Neural cell (in vitro differentiated cells): ENCODE measurements around the gene MEPCE. TPM values are rescaled to one million over a fixed set of nuclear protein-coding genes. Genes with fewer than 3 reads are reported as not detected.
"Not testable (repeated sequence)": the region's sequence is repeated elsewhere in the genome, so short reads cannot be mapped to it uniquely, and the experiment has no call there.

Source experiments
- H2AFZ ChIP-seq: fragments of 200-600, 300-800 bp; sonication (generic), shearing (Covaris generic); 2 replicates; pipeline ENCODE4 v1.6.0; 2014; ENCODE audit warnings: low read depth, mild to moderate bottlenecking, antibody characterized with exemption, low read length, moderate library complexity
- H3F3A ChIP-seq: fragments of 200-600 bp; shearing (Covaris generic); 2 replicates; pipeline ENCODE4 v1.6.1; 2016; ENCODE audit warnings: mild to moderate bottlenecking, moderate library complexity, mixed read lengths, antibody characterized with exemption, low read length; ENCODE audit not compliant: insufficient read depth, poor library complexity, severe bottlenecking
- H3K27ac ChIP-seq: fragments of 200-600, 300-800 bp; sonication (generic), shearing (Covaris generic); 2 replicates; pipeline ENCODE4 v1.5.1; 2014; ENCODE audit warnings: mild to moderate bottlenecking, low read length, moderate library complexity
- H3K27me3 ChIP-seq: fragments of 300-800, 200-600 bp; sonication (generic), shearing (Covaris generic); 2 replicates; pipeline ENCODE4 v1.6.0; 2014; ENCODE audit warnings: mild to moderate bottlenecking, low read depth, low read length, moderate library complexity; ENCODE audit not compliant: insufficient read depth
- H3K36me3 ChIP-seq: fragments of 300-800, 200-600 bp; sonication (generic), shearing (Covaris generic); 2 replicates; pipeline ENCODE4 v1.5.1; 2014; ENCODE audit warnings: mild to moderate bottlenecking, antibody characterized with exemption, low read length, moderate library complexity; ENCODE audit not compliant: insufficient read depth
- H3K4me2 ChIP-seq: fragments of 300-800, 200-600 bp; sonication (generic), shearing (Covaris generic); 2 replicates; pipeline ENCODE4 v1.6.0; 2014; ENCODE audit warnings: mild to moderate bottlenecking, low read length
- H3K4me3 ChIP-seq: fragments of 300-800, 200-600 bp; sonication (generic), shearing (Covaris generic); 2 replicates; pipeline ENCODE4 v1.5.1; 2014; ENCODE audit warnings: mild to moderate bottlenecking, low read length, moderate library complexity
- H3K79me2 ChIP-seq: fragments of 200-600 bp; shearing (Covaris generic); replicated peaks from 2 replicates; pipeline ENCODE4 v1.6.0; 2014; ENCODE audit warnings: mild to moderate bottlenecking, low read length, moderate library complexity; ENCODE audit not compliant: insufficient read depth
- H3K9ac ChIP-seq: fragments of 300-800, 200-600 bp; sonication (generic), shearing (Covaris generic); 2 replicates; pipeline ENCODE4 v1.6.1; 2016; ENCODE audit warnings: mild to moderate bottlenecking, low read length, mixed read lengths
- H3K9me2 ChIP-seq: fragments of 200-600 bp; shearing (Covaris generic); 2 replicates; pipeline ENCODE4 v1.6.1; 2016; ENCODE audit warnings: mild to moderate bottlenecking, low read length, mixed read lengths; ENCODE audit not compliant: insufficient read depth
- H3K9me3 ChIP-seq: fragments of 200-600, 300-800 bp; sonication (generic), shearing (Covaris generic); 2 replicates; pipeline ENCODE4 v1.6.1; 2016; ENCODE audit warnings: mild to moderate bottlenecking, mixed run types, low read length, moderate library complexity, mixed read lengths
- H4K20me1 ChIP-seq: fragments of 200-600 bp; shearing (Covaris generic); 2 replicates; pipeline ENCODE4 v1.6.1; 2016; ENCODE audit warnings: mild to moderate bottlenecking, mixed run types; ENCODE audit not compliant: insufficient read depth
- EP300 ChIP-seq: fragments of 450-650 bp; conservative IDR thresholded peaks from 2 replicates; pipeline ENCODE4 v1.6.1; 2014; ENCODE audit warnings: antibody characterized with exemption, mild to moderate bottlenecking, moderate library complexity; ENCODE audit not compliant: poor library complexity, severe bottlenecking
- EZH2 ChIP-seq: fragments of 200-600, 300-800 bp; shearing (Covaris generic), sonication (generic); IDR thresholded peaks from 2 replicates; pipeline ENCODE4 v1.6.1; 2014; ENCODE audit warnings: antibody characterized with exemption, low read length, borderline replicate concordance, mild to moderate bottlenecking; ENCODE audit not compliant: insufficient read depth, poor library complexity, severe bottlenecking
- MXI1 ChIP-seq: fragments of 450-650 bp; conservative IDR thresholded peaks from 2 replicates; pipeline ENCODE4 v1.6.1; 2014; ENCODE audit warnings: antibody characterized with exemption, mild to moderate bottlenecking; ENCODE audit not compliant: poor library complexity, severe bottlenecking
- POLR2AphosphoS5 ChIP-seq: IDR thresholded peaks from 2 replicates; pipeline ENCODE4 v1.6.1; 2012
- RAD21 ChIP-seq: fragments of 450-650 bp; conservative IDR thresholded peaks from 2 replicates; pipeline ENCODE4 v1.6.1; 2014; ENCODE audit warnings: antibody characterized with exemption, mild to moderate bottlenecking, moderate library complexity
- SMC3 ChIP-seq: fragments of 450-650 bp; conservative IDR thresholded peaks from 2 replicates; pipeline ENCODE4 v1.6.1; 2014; ENCODE audit warnings: antibody characterized with exemption, mild to moderate bottlenecking, moderate library complexity; ENCODE audit not compliant: poor library complexity
- TAF1 ChIP-seq: IDR thresholded peaks from 2 replicates; pipeline ENCODE4 v1.6.1; 2012; ENCODE audit warnings: low read depth
- polyA plus RNA-seq: library from polyadenylated mRNA; depleted of rRNA; stranded (reverse); fragments of >200 nt; gene quantifications from 2 replicates; pipeline ENCODE4 v1.2.3, GENCODE V29; 2014
- TF ChIP-seq, protein P1 (sequence below): fragments of 450-650 bp; IDR thresholded peaks from 2 replicates; pipeline ENCODE4 v1.5.1; 2014; ENCODE audit warnings: antibody characterized with exemption, mild to moderate bottlenecking, moderate library complexity; ENCODE audit not compliant: poor library complexity, severe bottlenecking
- TF ChIP-seq, protein P2 (sequence below): IDR thresholded peaks from 2 replicates; pipeline ENCODE4 v1.6.1; 2012; ENCODE audit warnings: borderline replicate concordance

Gene MEPCE
- polyA plus RNA-seq, 1 donor from 2014 or later: 15.0 TPM

DNA sequence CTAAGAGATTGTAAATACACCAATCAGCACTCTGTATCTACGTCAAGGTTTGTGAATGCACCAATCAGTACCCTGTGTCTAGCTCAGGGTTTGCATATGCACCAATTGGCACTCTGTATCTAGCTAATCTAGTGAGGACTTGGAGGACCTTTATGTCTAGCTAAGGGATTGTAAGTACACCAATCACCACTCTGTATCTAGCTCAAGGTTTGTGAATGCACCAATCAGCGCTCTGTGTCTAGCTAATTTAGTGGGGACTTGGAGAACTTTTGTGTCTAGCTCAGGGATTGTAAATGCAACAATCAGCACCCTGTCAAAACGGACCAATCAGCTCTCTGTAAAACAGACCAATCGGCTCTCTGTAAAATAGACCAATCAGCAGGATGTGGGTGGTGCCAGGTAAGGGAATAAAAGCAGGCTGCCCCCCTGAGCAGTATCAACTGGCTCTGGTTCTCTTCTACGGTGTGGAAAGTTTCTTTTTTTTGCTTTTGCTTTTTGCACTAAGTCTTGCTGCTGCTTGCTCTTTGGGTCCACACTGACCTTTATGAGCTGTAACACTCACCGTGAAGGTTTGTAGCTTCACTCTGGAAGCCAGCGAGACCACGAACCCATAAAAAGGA lies 47.3 kb upstream of the MEPCE start:
- not testable (repeated sequence) for H3F3A ChIP-seq, H3K9me2 ChIP-seq, H3K36me3 ChIP-seq, H3K27me3 ChIP-seq, H3K79me2 ChIP-seq, H3K27ac ChIP-seq, H3K4me2 ChIP-seq, H3K4me3 ChIP-seq, H3K9ac ChIP-seq, H2AFZ ChIP-seq, H4K20me1 ChIP-seq, H3K9me3 ChIP-seq

DNA sequence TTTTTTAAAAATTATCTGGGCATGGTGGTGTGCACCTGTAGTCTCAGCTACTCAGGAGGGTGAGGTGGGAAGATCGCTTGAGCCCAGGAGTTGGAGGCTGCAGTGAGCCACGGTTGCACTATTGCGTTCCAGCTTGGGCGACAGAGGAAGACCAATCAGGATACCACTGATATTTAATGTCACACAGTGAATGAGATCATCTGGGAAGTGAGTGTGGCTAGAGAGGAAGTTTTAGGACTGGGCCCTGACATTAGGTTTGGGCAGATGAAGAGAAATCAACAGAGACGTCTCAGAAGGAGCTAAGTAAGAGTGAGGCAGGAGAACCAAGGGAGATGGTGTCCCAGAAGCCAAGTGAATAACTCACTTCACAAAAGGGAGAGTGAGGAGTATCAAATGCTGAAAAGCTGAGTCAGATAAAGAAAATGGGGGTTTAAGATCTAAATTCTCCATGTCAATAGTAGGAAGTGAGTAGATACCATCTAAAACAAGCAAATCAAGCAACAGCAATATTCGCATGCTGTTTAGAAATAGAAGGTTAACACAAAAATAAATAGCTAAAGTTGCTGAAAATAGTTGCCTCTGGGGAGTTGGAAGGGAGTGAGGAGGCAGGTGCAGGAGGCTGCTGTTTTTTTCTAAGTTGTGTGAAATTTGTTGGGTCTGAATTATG lies 44.9 kb upstream of the MEPCE start:
- no peaks in the 10 kb centered on the region for H3K27me3 ChIP-seq
- H2AFZ ChIP-seq: no peak overlapping the region
- H3K4me3 ChIP-seq: no peak overlapping the region
- no peak overlapping the region for H3K9ac ChIP-seq
- H3F3A ChIP-seq: no peaks in the 10 kb centered on the region
- TF ChIP-seq EP300: no peak
- TF ChIP-seq TAF1: no peak
- TF ChIP-seq MXI1: no peak
- TF ChIP-seq SMC3: no peak
- TF ChIP-seq, protein P1, sequence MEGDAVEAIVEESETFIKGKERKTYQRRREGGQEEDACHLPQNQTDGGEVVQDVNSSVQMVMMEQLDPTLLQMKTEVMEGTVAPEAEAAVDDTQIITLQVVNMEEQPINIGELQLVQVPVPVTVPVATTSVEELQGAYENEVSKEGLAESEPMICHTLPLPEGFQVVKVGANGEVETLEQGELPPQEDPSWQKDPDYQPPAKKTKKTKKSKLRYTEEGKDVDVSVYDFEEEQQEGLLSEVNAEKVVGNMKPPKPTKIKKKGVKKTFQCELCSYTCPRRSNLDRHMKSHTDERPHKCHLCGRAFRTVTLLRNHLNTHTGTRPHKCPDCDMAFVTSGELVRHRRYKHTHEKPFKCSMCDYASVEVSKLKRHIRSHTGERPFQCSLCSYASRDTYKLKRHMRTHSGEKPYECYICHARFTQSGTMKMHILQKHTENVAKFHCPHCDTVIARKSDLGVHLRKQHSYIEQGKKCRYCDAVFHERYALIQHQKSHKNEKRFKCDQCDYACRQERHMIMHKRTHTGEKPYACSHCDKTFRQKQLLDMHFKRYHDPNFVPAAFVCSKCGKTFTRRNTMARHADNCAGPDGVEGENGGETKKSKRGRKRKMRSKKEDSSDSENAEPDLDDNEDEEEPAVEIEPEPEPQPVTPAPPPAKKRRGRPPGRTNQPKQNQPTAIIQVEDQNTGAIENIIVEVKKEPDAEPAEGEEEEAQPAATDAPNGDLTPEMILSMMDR: no peak
- TF ChIP-seq, protein P2, sequence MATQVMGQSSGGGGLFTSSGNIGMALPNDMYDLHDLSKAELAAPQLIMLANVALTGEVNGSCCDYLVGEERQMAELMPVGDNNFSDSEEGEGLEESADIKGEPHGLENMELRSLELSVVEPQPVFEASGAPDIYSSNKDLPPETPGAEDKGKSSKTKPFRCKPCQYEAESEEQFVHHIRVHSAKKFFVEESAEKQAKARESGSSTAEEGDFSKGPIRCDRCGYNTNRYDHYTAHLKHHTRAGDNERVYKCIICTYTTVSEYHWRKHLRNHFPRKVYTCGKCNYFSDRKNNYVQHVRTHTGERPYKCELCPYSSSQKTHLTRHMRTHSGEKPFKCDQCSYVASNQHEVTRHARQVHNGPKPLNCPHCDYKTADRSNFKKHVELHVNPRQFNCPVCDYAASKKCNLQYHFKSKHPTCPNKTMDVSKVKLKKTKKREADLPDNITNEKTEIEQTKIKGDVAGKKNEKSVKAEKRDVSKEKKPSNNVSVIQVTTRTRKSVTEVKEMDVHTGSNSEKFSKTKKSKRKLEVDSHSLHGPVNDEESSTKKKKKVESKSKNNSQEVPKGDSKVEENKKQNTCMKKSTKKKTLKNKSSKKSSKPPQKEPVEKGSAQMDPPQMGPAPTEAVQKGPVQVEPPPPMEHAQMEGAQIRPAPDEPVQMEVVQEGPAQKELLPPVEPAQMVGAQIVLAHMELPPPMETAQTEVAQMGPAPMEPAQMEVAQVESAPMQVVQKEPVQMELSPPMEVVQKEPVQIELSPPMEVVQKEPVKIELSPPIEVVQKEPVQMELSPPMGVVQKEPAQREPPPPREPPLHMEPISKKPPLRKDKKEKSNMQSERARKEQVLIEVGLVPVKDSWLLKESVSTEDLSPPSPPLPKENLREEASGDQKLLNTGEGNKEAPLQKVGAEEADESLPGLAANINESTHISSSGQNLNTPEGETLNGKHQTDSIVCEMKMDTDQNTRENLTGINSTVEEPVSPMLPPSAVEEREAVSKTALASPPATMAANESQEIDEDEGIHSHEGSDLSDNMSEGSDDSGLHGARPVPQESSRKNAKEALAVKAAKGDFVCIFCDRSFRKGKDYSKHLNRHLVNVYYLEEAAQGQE: no peak
- TF ChIP-seq POLR2AphosphoS5: no peak
- no peak for TF ChIP-seq EZH2
- no peak for TF ChIP-seq RAD21
- no peak overlapping the region for H3K4me2 ChIP-seq
- H3K36me3 ChIP-seq: no peaks in the 10 kb centered on the region
- H3K79me2 ChIP-seq: no peaks in the 10 kb centered on the region
- no peaks in the 10 kb centered on the region for H3K9me3 ChIP-seq
- no peaks in the 10 kb centered on the region for H4K20me1 ChIP-seq
- H3K27ac ChIP-seq: no peak overlapping the region
- no peaks in the 10 kb centered on the region for H3K9me2 ChIP-seq
